Activated naive CD8-positive, alpha-beta T cell (primary cell): ENCODE measurements around the gene PTGER4.
"Not testable (repeated sequence)": the region's sequence is repeated elsewhere in the genome, so short reads cannot be mapped to it uniquely, and the experiment has no call there.

Experiments used
- H3K27ac Mint-ChIP-seq: one replicate; pipeline ENCODE4 v1.8.0; 2021; ENCODE audit warnings: mixed read lengths
- H3K27me3 Mint-ChIP-seq: one replicate; pipeline ENCODE4 v1.8.0; 2021; ENCODE audit warnings: mixed read lengths
- H3K36me3 Mint-ChIP-seq: one replicate; pipeline ENCODE4 v1.8.0; 2021; ENCODE audit warnings: mixed read lengths
- H3K4me1 Mint-ChIP-seq: one replicate; pipeline ENCODE4 v1.8.0; 2021; ENCODE audit warnings: low read depth, mixed read lengths
- H3K4me3 Mint-ChIP-seq: one replicate; pipeline ENCODE4 v1.8.0; 2021; ENCODE audit warnings: mild to moderate bottlenecking, mixed read lengths
- H3K9me3 Mint-ChIP-seq: one replicate; pipeline ENCODE4 v1.8.0; 2021; ENCODE audit warnings: low read depth, mixed read lengths

PTGER4 gene

DNA sequence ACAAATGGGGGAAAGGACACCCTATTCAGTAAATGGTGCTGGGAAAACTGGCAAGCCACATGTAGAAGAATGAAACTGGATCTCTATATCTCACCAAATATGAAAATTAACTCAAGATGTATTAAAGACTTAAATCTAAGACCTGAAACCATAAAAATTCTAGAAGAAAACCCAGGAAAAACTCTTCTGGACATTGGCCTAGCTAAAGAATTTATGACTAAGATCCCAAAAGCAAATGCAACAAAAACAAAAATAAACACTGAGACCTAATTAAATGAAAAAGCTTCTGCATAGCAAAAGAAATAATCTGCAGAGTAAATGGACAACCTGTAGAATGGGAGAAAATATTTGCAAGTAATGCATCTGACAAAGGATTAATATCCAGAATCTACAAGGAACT is 23.6 kb upstream of the PTGER4 start:
- not testable (repeated sequence) for H3K4me3 Mint-ChIP-seq, H3K27ac Mint-ChIP-seq
- peaks cover 62% of the 10 kb centered on the region for H3K4me1 Mint-ChIP-seq

DNA sequence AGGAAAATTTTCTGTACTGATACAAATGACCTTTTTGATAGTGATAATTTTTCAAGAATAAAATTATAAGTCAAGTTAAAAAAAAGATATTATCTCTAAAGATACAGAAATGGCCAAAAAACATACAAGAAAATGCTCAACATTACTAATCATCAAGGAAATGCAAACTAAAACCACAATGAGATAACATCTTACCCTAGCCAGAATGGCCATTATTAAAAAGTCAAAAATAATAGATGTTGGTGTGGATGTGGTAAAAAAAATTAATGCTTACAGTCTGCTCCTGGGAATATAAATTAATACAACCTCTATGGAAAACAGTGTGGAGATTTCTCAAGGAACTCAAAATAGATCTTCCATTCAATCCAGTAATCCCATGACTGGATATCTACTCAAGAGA is 22.9 kb upstream of the PTGER4 start:
- Mint-ChIP-seq H3K27ac (no peak overlapping the region), H3K4me3 (no peak overlapping the region), H3K27me3 (no peaks in the 10 kb centered on the region), H3K4me1 (peaks cover 62% of the 10 kb centered on the region), H3K9me3 (peaks cover 3% of the 10 kb centered on the region), H3K36me3 (peaks cover 3% of the 10 kb centered on the region)

More for the DNA sequence above, 23.6 kb upstream of the PTGER4 start:
- not testable (repeated sequence) for H3K27me3 Mint-ChIP-seq, H3K9me3 Mint-ChIP-seq, H3K36me3 Mint-ChIP-seq

DNA sequence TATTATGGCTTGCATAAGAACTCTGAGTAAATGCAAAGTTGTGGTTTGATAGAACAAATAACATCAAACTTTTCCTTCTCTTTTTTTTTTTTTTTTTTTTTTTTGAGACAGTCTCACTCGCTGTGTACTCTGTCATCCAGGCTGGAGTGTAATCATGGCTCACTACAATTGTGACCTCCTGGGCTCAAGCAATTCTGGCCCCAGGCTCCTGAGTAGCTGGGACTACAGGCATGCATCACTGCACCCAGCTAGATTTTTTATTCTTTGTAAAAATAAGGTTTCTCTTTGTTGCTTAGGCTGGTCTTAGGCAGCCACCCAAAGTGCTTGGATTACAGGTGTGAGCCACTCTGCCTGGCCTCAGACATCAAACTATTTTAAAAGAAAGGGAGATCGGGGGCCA is 19.0 kb upstream of the PTGER4 start:
- Mint-ChIP-seq H3K36me3 (peaks cover 3% of the 10 kb centered on the region), H3K27ac (no peak overlapping the region), H3K27me3 (no peaks in the 10 kb centered on the region), H3K4me1 (peaks cover 23% of the 10 kb centered on the region), H3K4me3 (no peak overlapping the region), H3K9me3 (peaks cover 3% of the 10 kb centered on the region)

DNA sequence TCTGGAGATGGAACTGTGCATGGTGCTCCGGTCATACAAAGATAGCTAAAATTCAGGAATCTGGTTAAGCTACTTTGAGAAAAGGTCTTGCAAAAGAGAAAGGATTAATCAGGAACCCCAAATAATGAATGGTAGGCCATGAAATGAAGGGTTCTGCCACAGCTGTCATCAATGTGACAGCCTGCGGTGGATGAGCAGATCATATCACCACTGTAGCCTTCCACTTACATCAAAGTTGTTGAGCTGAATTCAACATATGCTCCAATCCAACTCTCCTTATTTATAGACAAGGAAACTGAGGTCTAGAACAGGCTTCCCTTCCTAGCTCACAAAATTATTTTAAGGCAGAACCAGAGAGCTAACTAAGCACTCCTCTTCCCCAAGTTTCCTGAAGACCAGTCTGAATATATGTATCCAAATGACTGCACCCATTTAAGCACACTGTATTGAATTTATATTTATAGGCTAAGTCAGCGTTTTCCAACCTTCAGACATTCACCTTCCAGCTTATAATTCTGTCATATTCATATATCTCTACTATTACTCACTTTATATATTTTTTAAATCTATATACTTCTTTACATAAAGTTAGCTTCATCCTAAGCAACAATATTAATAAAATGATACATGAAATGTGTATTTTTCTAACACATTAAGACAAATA is 13.9 kb upstream of the PTGER4 start:
- no peak overlapping the region for H3K27ac Mint-ChIP-seq
- H3K27me3 Mint-ChIP-seq, result no peaks in the 10 kb centered on the region
- H3K4me1 Mint-ChIP-seq, result peaks cover 23% of the 10 kb centered on the region
- no peaks in the 10 kb centered on the region for H3K36me3 Mint-ChIP-seq
- H3K9me3 Mint-ChIP-seq, result no peaks in the 10 kb centered on the region
- H3K4me3 Mint-ChIP-seq, result no peak overlapping the region

DNA sequence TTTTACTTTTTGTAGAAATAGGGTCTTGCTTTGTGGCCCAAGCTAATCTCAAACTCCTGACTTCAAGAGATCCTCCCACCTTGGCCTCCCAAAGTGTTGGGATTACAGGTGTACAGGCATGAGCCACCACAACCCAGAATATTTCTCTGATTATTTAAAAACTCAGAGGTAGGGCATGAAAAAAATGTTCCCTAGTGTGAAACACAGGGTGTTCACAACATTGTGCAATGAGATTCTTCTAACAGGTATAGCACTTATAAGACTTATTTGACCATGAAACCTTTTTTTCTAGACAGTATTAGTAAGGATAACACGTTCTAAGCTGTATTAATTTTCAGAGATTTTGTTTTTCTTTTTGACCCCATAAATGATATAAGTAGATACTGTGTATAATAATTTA is 13.1 kb upstream of the PTGER4 start:
- Mint-ChIP-seq H3K9me3 (no peaks in the 10 kb centered on the region), H3K36me3 (no peaks in the 10 kb centered on the region), H3K27me3 (no peaks in the 10 kb centered on the region), H3K4me3 (no peak overlapping the region), H3K27ac (no peak overlapping the region), H3K4me1 (peaks cover 31% of the 10 kb centered on the region)

DNA sequence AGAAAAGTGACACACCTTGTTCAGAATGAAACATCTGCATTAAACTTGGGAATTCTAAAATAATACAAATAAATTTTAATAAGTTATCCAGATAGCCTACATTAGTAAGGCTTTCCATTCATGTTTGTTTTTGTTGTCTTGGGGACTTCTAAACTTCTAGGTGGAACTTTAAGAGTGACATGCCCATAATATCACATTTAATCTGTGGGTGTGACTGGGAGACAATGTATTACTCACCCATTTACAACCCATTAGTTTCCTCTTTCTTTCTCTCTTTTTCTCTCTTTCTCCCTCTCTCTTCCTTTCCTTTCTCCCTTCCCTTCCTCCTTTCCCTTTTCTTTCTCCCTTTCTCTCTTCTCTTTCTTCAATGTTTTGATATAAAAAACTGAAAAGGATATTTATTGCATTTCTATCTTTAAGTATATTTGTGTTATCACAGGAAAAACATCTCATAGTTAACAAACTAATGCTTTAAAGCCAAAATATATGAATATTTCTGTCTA is 12.5 kb upstream of the PTGER4 start:
- Mint-ChIP-seq H3K9me3 (no peaks in the 10 kb centered on the region), H3K36me3 (no peaks in the 10 kb centered on the region), H3K4me3 (no peak overlapping the region), H3K4me1 (peaks cover 34% of the 10 kb centered on the region), H3K27me3 (no peaks in the 10 kb centered on the region), H3K27ac (peak overlapping the region; percentile 58)

DNA sequence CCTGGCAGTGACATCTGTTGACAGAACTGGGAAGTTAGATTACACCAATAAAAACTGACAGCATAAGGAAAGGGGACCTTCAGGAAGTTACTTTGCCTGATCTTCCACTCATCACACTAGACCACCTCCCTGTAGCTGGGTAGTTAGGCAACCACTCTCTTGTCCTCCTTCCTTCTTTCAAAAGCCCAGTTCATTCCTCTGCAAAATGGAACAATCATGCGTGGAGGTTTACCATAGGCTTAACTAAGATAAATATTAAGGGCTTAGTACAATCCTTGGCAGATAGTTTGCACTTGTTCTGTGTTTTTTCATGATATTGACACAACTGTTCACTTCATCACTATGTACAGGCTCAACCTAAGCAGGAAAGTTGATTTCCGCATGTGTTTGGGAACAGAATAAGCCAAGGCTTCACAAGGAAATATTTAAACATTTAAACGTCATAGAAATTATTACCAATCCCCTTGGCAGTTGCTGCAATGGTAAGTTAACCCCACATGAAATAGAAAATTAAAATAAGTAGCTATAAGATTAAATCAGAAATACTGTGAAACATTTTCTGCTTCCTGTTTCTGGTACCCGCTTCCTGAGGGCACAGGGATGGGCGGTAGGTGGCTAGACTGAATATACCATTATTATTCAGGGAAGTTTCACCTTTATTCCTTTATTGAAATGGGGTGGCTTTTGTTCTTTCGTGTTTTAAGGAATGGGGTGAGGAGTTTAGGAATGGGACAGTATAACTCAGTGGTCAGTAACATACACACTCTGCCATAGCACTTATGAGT is 9.9 kb upstream of the PTGER4 start:
- peaks cover 58% of the 10 kb centered on the region for H3K4me1 Mint-ChIP-seq
- peak overlapping the region; percentile 62 for H3K27ac Mint-ChIP-seq
- H3K9me3 Mint-ChIP-seq, result no peaks in the 10 kb centered on the region
- H3K27me3 Mint-ChIP-seq, result no peaks in the 10 kb centered on the region
- H3K36me3 Mint-ChIP-seq, result no peaks in the 10 kb centered on the region
- H3K4me3 Mint-ChIP-seq, result no peak overlapping the region

DNA sequence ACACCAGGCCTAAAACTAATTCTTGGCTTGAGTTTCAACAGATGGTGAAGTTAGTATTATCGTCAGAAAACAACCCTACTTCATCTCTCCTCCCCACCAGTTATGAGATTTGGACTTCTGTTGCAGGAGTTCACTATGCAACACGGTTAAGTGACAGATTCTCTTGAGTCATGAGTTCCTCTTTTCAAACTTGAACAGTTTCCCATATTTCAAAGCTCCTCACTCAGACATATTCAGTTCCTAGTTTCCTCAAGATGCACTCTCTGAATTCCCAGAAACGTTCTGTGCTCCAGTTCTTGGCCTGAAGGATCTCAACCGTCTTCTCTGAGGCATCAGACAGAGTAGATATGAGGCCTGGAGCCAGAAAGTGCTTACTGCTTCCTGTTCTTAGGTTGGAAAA is 7.3 kb upstream of the PTGER4 start:
- peak overlapping the region; percentile 54 for H3K27ac Mint-ChIP-seq
- no peak overlapping the region for H3K4me3 Mint-ChIP-seq
- peaks cover 80% of the 10 kb centered on the region for H3K4me1 Mint-ChIP-seq
- no peaks in the 10 kb centered on the region for H3K27me3 Mint-ChIP-seq
- H3K36me3 Mint-ChIP-seq, result no peaks in the 10 kb centered on the region
- H3K9me3 Mint-ChIP-seq, result no peaks in the 10 kb centered on the region

DNA sequence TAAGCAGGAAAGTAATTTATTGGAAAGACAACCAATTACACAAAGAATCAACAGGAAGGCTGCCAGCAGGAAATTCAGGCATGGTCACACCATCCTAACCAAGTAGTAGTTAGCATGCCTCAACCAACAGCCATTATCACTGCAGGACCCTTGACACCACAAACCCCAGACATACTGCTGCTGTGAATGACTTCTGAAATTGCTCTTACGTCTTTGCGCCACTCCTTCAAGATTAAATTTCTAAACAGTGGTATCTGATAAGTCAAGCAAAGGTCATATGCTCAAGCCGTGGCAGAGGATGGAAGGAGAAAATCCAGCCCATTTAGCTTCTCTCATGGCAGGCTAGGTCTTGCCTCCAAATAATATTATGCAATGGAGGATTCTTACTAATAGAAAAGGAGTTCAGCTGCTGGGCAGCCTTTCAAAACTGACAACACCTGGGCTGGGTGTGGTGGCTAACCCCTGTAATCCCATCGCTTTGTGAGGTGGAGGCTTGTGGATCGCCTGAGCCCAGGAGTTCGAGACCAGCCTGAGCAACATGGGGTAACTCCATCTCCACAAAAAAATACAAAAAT is 5.0 kb upstream of the PTGER4 start:
- peaks cover 82% of the 10 kb centered on the region for H3K4me1 Mint-ChIP-seq
- no peak overlapping the region for H3K4me3 Mint-ChIP-seq
- no peaks in the 10 kb centered on the region for H3K36me3 Mint-ChIP-seq
- H3K27me3 Mint-ChIP-seq, result no peaks in the 10 kb centered on the region
- no peak overlapping the region for H3K27ac Mint-ChIP-seq
- H3K9me3 Mint-ChIP-seq, result no peaks in the 10 kb centered on the region

DNA sequence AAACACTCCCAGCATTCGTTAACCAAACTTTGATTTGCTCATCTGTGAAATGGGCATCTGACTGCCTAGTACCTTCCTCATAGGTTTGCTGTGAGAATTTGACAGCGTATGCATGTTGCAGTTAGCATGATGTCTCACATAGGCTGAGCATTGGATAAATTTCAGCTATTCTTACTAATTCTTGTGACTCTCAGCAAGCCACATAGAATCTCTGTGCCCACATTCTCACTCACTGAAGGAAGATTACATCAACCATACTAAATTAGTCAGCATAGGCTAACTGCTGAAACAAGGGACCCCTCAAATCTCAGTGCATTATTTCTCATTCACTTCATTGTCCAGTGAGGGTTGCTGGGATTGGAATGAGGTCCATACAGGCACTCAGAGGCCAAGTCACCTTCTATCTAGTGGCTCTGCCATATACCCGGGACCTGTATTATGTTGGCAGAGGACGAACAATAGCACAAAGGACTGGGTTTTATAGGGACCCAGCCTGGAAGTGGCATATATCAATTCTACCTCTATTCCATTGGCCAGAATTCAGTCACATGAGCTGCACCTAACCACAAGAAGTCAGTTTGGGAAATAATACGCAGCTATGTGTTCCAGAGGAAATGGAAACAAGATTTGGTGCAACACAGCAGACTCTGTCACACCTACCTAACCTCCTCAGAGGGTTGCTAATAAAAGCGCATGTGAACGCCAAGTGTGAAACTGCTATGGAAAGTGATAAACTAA is 4.2 kb upstream of the PTGER4 start:
- H3K9me3 Mint-ChIP-seq, result no peaks in the 10 kb centered on the region
- H3K4me3 Mint-ChIP-seq, result peak overlapping the region; percentile 20
- peak overlapping the region; percentile 88 for H3K27ac Mint-ChIP-seq
- peaks cover 74% of the 10 kb centered on the region for H3K4me1 Mint-ChIP-seq
- no peaks in the 10 kb centered on the region for H3K27me3 Mint-ChIP-seq
- peaks cover 3% of the 10 kb centered on the region for H3K36me3 Mint-ChIP-seq

DNA sequence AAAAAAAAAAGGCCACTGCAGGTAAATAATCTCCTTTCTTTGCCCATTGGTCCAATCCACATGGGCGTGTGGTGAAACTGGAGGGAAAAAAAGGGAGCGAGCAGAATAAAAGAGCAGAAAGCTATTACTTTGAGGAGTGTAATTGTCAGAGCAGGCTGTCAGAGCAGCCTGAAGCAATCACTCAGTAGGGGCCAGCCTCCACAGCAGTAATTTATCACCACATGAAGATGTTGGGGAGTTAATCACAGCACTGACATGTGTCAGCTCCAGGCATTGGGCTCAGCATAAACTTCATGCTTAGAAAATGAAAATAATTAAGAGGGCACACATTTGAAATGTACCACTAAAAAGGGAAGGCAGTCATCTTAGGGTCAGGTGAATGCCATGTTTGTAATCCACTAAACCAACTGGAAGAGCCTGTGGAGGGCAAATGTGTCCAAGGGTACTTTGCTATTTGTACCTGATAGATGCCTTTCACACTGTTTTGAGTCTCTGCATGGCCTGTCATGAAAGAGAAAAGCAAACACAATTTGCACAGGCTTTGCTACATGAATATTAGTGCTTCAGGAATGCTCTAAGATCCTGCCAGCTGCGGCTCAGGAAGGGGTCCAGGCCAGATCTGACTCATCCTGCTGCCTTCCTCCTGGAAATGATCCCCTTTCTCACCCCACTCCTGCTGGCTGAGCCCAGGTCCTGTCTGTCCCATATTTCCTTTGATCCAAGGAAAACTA is 2.9 kb upstream of the PTGER4 start:
- peak overlapping the region; percentile 23 for H3K4me3 Mint-ChIP-seq
- H3K27me3 Mint-ChIP-seq, result no peaks in the 10 kb centered on the region
- H3K36me3 Mint-ChIP-seq, result peaks cover 7% of the 10 kb centered on the region
- H3K9me3 Mint-ChIP-seq, result no peaks in the 10 kb centered on the region
- H3K4me1 Mint-ChIP-seq, result peaks cover 63% of the 10 kb centered on the region
- H3K27ac Mint-ChIP-seq, result peak overlapping the region; percentile 88

DNA sequence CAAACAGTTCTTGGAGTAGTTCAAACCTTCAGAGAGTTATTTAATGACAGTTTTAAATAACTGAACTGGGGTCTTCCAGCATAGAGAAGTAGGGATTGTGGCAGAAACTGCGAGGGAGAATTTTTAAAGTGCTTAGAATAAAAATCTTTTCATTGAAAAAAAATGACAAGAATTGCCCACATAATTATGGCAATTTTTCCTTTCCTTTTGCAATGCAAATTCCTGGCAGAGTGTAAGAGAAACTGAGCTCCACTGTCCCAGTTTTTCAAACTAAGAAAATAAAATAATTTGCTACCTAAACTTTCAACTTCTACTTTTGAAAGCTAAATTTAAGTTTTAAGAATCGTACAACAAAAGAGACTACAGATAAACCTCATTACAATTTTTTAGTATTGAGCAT is 2.3 kb upstream of the PTGER4 start:
- H3K4me3 Mint-ChIP-seq, result no peak overlapping the region
- H3K4me1 Mint-ChIP-seq, result peaks cover 58% of the 10 kb centered on the region
- no peaks in the 10 kb centered on the region for H3K9me3 Mint-ChIP-seq
- H3K27ac Mint-ChIP-seq, result peak overlapping the region; percentile 50
- H3K36me3 Mint-ChIP-seq, result peaks cover 13% of the 10 kb centered on the region
- H3K27me3 Mint-ChIP-seq, result no peaks in the 10 kb centered on the region

DNA sequence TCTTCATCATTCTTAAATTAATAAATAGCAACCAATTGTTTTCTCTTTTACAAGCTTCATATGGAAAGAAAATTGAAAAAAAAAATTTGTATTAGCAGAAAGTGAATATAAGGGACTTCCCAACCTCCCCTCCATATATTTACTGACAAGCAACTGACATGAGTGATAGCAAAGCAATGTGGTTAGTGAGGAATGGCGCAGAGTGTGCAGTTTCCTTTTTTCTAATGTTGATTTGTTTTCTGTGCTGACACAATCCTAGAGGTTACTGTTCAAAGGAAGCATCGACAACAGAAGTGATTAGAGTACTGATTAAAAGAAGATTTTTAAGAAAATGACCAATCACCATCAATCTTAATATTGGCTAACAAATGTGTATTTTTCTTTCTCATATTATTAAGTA is 1.7 kb upstream of the PTGER4 start:
- H3K27ac Mint-ChIP-seq, result no peak overlapping the region
- H3K9me3 Mint-ChIP-seq, result no peaks in the 10 kb centered on the region
- peak overlapping the region; percentile 64 for H3K4me3 Mint-ChIP-seq
- peaks cover 13% of the 10 kb centered on the region for H3K36me3 Mint-ChIP-seq
- peaks cover 53% of the 10 kb centered on the region for H3K4me1 Mint-ChIP-seq
- no peaks in the 10 kb centered on the region for H3K27me3 Mint-ChIP-seq

DNA sequence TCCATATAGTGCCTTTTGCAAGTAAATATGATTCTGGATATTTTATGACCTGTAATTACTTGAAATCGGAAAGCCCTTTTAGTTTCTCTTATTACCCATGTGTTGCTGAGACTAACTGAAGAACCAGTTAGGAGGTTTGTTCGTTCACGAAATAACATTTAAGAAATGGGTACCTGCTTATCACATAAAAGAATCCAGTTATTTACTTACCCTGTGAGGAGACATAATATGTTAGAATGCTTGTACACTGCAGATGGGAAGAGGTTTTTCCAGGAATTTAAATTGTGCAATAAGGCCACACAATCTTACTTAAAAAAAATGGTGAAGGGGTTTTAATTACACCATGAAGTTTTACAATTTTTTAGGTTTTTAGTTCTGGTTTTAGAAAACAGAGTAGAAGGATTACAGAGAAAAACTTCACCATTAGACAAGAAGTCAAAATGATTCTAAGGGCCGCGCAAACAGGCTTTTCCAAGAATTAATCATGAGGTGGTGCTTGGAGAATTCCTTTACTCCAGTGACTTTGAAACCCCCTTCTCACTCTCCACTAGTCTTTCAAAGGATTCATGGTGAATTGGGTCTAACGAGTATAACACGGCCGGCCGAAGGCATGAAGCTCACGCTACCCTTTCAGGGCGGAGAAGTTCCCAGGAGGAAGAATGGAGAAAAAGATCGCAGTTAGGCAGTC is 1.1 kb upstream of the PTGER4 start:
- H3K4me3 Mint-ChIP-seq, result peak overlapping the region; percentile 93
- H3K27me3 Mint-ChIP-seq, result no peaks in the 10 kb centered on the region
- H3K27ac Mint-ChIP-seq, result peak overlapping the region; percentile 94
- H3K4me1 Mint-ChIP-seq, result peaks cover 51% of the 10 kb centered on the region
- peaks cover 17% of the 10 kb centered on the region for H3K36me3 Mint-ChIP-seq
- no peaks in the 10 kb centered on the region for H3K9me3 Mint-ChIP-seq
